ENCODE data around the gene DPH1.

DPH1 gene

GRCh38 chr17:2027528-2028233, 2.3 kb upstream of the DPH1 start:
- no peaks in the 10 kb centered on the region for H3K9me3 ChIP-seq (ENCODE audit: control insufficient read depth in 2 of 2, low read length in 2 of 2)
- peaks cover 13 to 20% of the 10 kb centered on the region in 2 donors for H3K4me1 ChIP-seq (ENCODE audit: control insufficient read depth in 2 of 2, insufficient read depth in 2 of 2, low read length in 2 of 2)
- no peak overlapping the region for H3K9ac ChIP-seq (ENCODE audit: low read depth in 1 of 2, low read length in 2 of 2)
- peaks cover 16 to 20% of the 10 kb centered on the region in 2 donors for H3K27me3 ChIP-seq (ENCODE audit: control insufficient read depth in 2 of 2, insufficient read depth in 2 of 2, low read length in 2 of 2)
- H3K4me3 ChIP-seq (ENCODE audit: low read length in 2 of 2), result no peak overlapping the region
- H3K27ac ChIP-seq (ENCODE audit: low read depth in 2 of 2, low read length in 2 of 2), result no peak overlapping the region
- H3K36me3 ChIP-seq (ENCODE audit: control insufficient read depth in 2 of 2, insufficient read depth in 2 of 2, low read length in 2 of 2), result no peaks in the 10 kb centered on the region

GRCh38 chr17:2028234-2028614, 1.7 kb upstream of the DPH1 start:
- Histone ChIP-seq H3K27ac (ENCODE audit: low read depth in 2 of 2, low read length in 2 of 2) (no peak overlapping the region), H3K9me3 (ENCODE audit: control insufficient read depth in 2 of 2, low read length in 2 of 2) (no peaks in the 10 kb centered on the region), H3K4me1 (ENCODE audit: control insufficient read depth in 2 of 2, insufficient read depth in 2 of 2, low read length in 2 of 2) (peaks cover 13 to 20% of the 10 kb centered on the region in 2 donors), H3K27me3 (ENCODE audit: control insufficient read depth in 2 of 2, insufficient read depth in 2 of 2, low read length in 2 of 2) (peaks cover 12 to 19% of the 10 kb centered on the region in 2 donors), H3K9ac (ENCODE audit: low read depth in 1 of 2, low read length in 2 of 2) (no peak overlapping the region), H3K36me3 (ENCODE audit: control insufficient read depth in 2 of 2, insufficient read depth in 2 of 2, low read length in 2 of 2) (no peaks in the 10 kb centered on the region), H3K4me3 (ENCODE audit: low read length in 2 of 2) (no peak overlapping the region)

- Histone ChIP-seq H3K36me3 (ENCODE audit: control insufficient read depth in 2 of 2, insufficient read depth in 2 of 2, low read length in 2 of 2) (peaks cover 2 to 3% of the 10 kb centered on the region in 2 donors), H3K9ac (ENCODE audit: low read depth in 1 of 2, low read length in 2 of 2) (no peak overlapping the region), H3K9me3 (ENCODE audit: control insufficient read depth in 2 of 2, low read length in 2 of 2) (no peaks in the 10 kb centered on the region), H3K4me1 (ENCODE audit: control insufficient read depth in 2 of 2, insufficient read depth in 2 of 2, low read length in 2 of 2) (peaks cover 13 to 20% of the 10 kb centered on the region in 2 donors), H3K27me3 (ENCODE audit: control insufficient read depth in 2 of 2, insufficient read depth in 2 of 2, low read length in 2 of 2) (peaks cover 10 to 17% of the 10 kb centered on the region in 2 donors), H3K27ac (ENCODE audit: low read depth in 2 of 2, low read length in 2 of 2) (no peak overlapping the region), H3K4me3 (ENCODE audit: low read length in 2 of 2) (no peak overlapping the region)
Observed at GRCh38 chr17:2028737-2029136, 1.2 kb upstream of the DPH1 start.

- peak overlapping the region; percentile 91 to 97 for H3K4me3 ChIP-seq (ENCODE audit: low read length in 2 of 2)
- H3K36me3 ChIP-seq (ENCODE audit: control insufficient read depth in 2 of 2, insufficient read depth in 2 of 2, low read length in 2 of 2), result peaks cover 5 to 8% of the 10 kb centered on the region in 2 donors
- H3K9ac ChIP-seq (ENCODE audit: low read depth in 1 of 2, low read length in 2 of 2), result peak overlapping the region; percentile 66 to 83
- H3K27ac ChIP-seq (ENCODE audit: low read depth in 2 of 2, low read length in 2 of 2), result no peak overlapping the region
- no peaks in the 10 kb centered on the region for H3K9me3 ChIP-seq (ENCODE audit: control insufficient read depth in 2 of 2, low read length in 2 of 2)
- peaks cover 8 to 9% of the 10 kb centered on the region in 2 donors for H3K27me3 ChIP-seq (ENCODE audit: control insufficient read depth in 2 of 2, insufficient read depth in 2 of 2, low read length in 2 of 2)
- H3K4me1 ChIP-seq (ENCODE audit: control insufficient read depth in 2 of 2, insufficient read depth in 2 of 2, low read length in 2 of 2), result peaks cover 5 to 9% of the 10 kb centered on the region in 2 donors
Observed at GRCh38 chr17:2030779-2031163, 818 bp downstream of the DPH1 start.

- peaks cover 20 to 23% of the 10 kb centered on the region in 2 donors for H3K36me3 ChIP-seq (ENCODE audit: control insufficient read depth in 2 of 2, insufficient read depth in 2 of 2, low read length in 2 of 2)
- no peak overlapping the region for H3K4me3 ChIP-seq (ENCODE audit: low read length in 2 of 2)
- no peak overlapping the region for H3K27ac ChIP-seq (ENCODE audit: low read depth in 2 of 2, low read length in 2 of 2)
- H3K9ac ChIP-seq (ENCODE audit: low read depth in 1 of 2, low read length in 2 of 2), result no peak overlapping the region
- H3K4me1 ChIP-seq (ENCODE audit: control insufficient read depth in 2 of 2, insufficient read depth in 2 of 2, low read length in 2 of 2), result peaks cover 5 to 8% of the 10 kb centered on the region in 2 donors
- H3K9me3 ChIP-seq (ENCODE audit: control insufficient read depth in 2 of 2, low read length in 2 of 2), result no peaks in the 10 kb centered on the region
- H3K27me3 ChIP-seq (ENCODE audit: control insufficient read depth in 2 of 2, insufficient read depth in 2 of 2, low read length in 2 of 2), result peaks cover 0 to 2% of the 10 kb centered on the region in 2 donors
Observed at GRCh38 chr17:2033153-2033552, 3.2 kb downstream of the DPH1 start.

- H3K27ac ChIP-seq (ENCODE audit: low read depth in 2 of 2, low read length in 2 of 2), result no peak overlapping the region
- H3K36me3 ChIP-seq (ENCODE audit: control insufficient read depth in 2 of 2, insufficient read depth in 2 of 2, low read length in 2 of 2), result peaks cover 20 to 27% of the 10 kb centered on the region in 2 donors
- no peaks in the 10 kb centered on the region for H3K27me3 ChIP-seq (ENCODE audit: control insufficient read depth in 2 of 2, insufficient read depth in 2 of 2, low read length in 2 of 2)
- H3K9ac ChIP-seq (ENCODE audit: low read depth in 1 of 2, low read length in 2 of 2), result no peak overlapping the region
- H3K9me3 ChIP-seq (ENCODE audit: control insufficient read depth in 2 of 2, low read length in 2 of 2), result no peaks in the 10 kb centered on the region
- H3K4me1 ChIP-seq (ENCODE audit: control insufficient read depth in 2 of 2, insufficient read depth in 2 of 2, low read length in 2 of 2), result peaks cover 5 to 8% of the 10 kb centered on the region in 2 donors
- H3K4me3 ChIP-seq (ENCODE audit: low read length in 2 of 2), result no peak overlapping the region
Observed at GRCh38 chr17:2034157-2034556, 4.2 kb downstream of the DPH1 start.

- H3K9me3 ChIP-seq (ENCODE audit: control insufficient read depth in 2 of 2, low read length in 2 of 2), result no peaks in the 10 kb centered on the region
- H3K4me1 ChIP-seq (ENCODE audit: control insufficient read depth in 2 of 2, insufficient read depth in 2 of 2, low read length in 2 of 2), result peaks cover 5 to 6% of the 10 kb centered on the region in 2 donors
- H3K9ac ChIP-seq (ENCODE audit: low read depth in 1 of 2, low read length in 2 of 2), result no peak overlapping the region
- no peak overlapping the region for H3K4me3 ChIP-seq (ENCODE audit: low read length in 2 of 2)
- no peaks in the 10 kb centered on the region for H3K27me3 ChIP-seq (ENCODE audit: control insufficient read depth in 2 of 2, insufficient read depth in 2 of 2, low read length in 2 of 2)
- peaks cover 20 to 29% of the 10 kb centered on the region in 2 donors for H3K36me3 ChIP-seq (ENCODE audit: control insufficient read depth in 2 of 2, insufficient read depth in 2 of 2, low read length in 2 of 2)
- no peak overlapping the region for H3K27ac ChIP-seq (ENCODE audit: low read depth in 2 of 2, low read length in 2 of 2)
Observed at GRCh38 chr17:2034806-2035540, 5.0 kb downstream of the DPH1 start.

GRCh38 chr17:2035541-2036488, 5.9 kb downstream of the DPH1 start:
- peaks cover 20 to 29% of the 10 kb centered on the region in 2 donors for H3K36me3 ChIP-seq (ENCODE audit: control insufficient read depth in 2 of 2, insufficient read depth in 2 of 2, low read length in 2 of 2)
- H3K4me3 ChIP-seq (ENCODE audit: low read length in 2 of 2), result no peak overlapping the region
- no peaks in the 10 kb centered on the region for H3K9me3 ChIP-seq (ENCODE audit: control insufficient read depth in 2 of 2, low read length in 2 of 2)
- no peak overlapping the region for H3K27ac ChIP-seq (ENCODE audit: low read depth in 2 of 2, low read length in 2 of 2)
- H3K9ac ChIP-seq (ENCODE audit: low read depth in 1 of 2, low read length in 2 of 2), result no peak overlapping the region
- H3K27me3 ChIP-seq (ENCODE audit: control insufficient read depth in 2 of 2, insufficient read depth in 2 of 2, low read length in 2 of 2), result no peaks in the 10 kb centered on the region
- H3K4me1 ChIP-seq (ENCODE audit: control insufficient read depth in 2 of 2, insufficient read depth in 2 of 2, low read length in 2 of 2), result peaks cover 2 to 3% of the 10 kb centered on the region in 2 donors

- Histone ChIP-seq H3K36me3 (ENCODE audit: control insufficient read depth in 2 of 2, insufficient read depth in 2 of 2, low read length in 2 of 2) (peaks cover 20 to 29% of the 10 kb centered on the region in 2 donors), H3K27me3 (ENCODE audit: control insufficient read depth in 2 of 2, insufficient read depth in 2 of 2, low read length in 2 of 2) (no peaks in the 10 kb centered on the region), H3K27ac (ENCODE audit: low read depth in 2 of 2, low read length in 2 of 2) (no peak overlapping the region), H3K4me1 (ENCODE audit: control insufficient read depth in 2 of 2, insufficient read depth in 2 of 2, low read length in 2 of 2) (peaks cover 4 to 9% of the 10 kb centered on the region in 2 donors), H3K9ac (ENCODE audit: low read depth in 1 of 2, low read length in 2 of 2) (no peak overlapping the region), H3K4me3 (ENCODE audit: low read length in 2 of 2) (no peak overlapping the region), H3K9me3 (ENCODE audit: control insufficient read depth in 2 of 2, low read length in 2 of 2) (no peaks in the 10 kb centered on the region)
Observed at GRCh38 chr17:2037155-2037554, 7.2 kb downstream of the DPH1 start.

All from mucosa of rectum (tissue), 2 donors.